Measurements from ENCODE around the gene SMYD3. TPM values are rescaled to one million over a fixed set of nuclear protein-coding genes. Genes with fewer than 3 reads are reported as not detected.

Gene SMYD3
- total and polyA plus RNA-seq, 9 of the 15 experiments (the other 6 are each of a cell fraction or from before 2014, with no cell fraction given): 128 to 440 (median 197) TPM

- TF ChIP-seq KDM4B (IDR thresholded peaks at IDR 0.05; ENCODE audit: borderline replicate concordance in 2 of 2, low read depth in 1 of 2) (no peak), TEAD4 (IDR thresholded peaks at IDR 0.05; ENCODE audit: low read length) (0 out of 2 replicates have a peak, but pooled peaks have one; percentile 14), TEAD4 (CRISPR knock-in tag; IDR thresholded peaks at IDR 0.05; ENCODE audit: borderline replicate concordance) (no peak), NFIX (CRISPR knock-in tag; IDR thresholded peaks at IDR 0.05; ENCODE audit: low read depth) (no peak), ZNF592 (IDR thresholded peaks at IDR 0.05) (peak; percentile 73), FOS (IDR thresholded peaks at IDR 0.05; ENCODE audit: extremely low read depth, insufficient read length) (no peak), SRSF3 (IDR thresholded peaks at IDR 0.05; ENCODE audit: insufficient read depth, low read length) (no peak), ZNF143 (CRISPR knock-in tag; IDR thresholded peaks at IDR 0.05) (no peak), CLOCK (CRISPR knock-in tag; IDR thresholded peaks at IDR 0.05; ENCODE audit: borderline replicate concordance) (no peak), ATF7 (IDR thresholded peaks at IDR 0.05) (peak; percentile 46; the same call in 1 of the 2 replicates), MBD1 (CRISPR knock-in tag; IDR thresholded peaks at IDR 0.05) (peak; percentile 73; the same call in 1 of the 2 replicates), KLF1 (tag; IDR thresholded peaks at IDR 0.05) (no peak), BCLAF1 (IDR thresholded peaks at IDR 0.05; ENCODE audit: borderline replicate concordance in 1 of 2, control insufficient read depth in 1 of 2, low read depth in 2 of 2, low read length in 1 of 2) (no peak)
Observed at GRCh38 chr1:246117066-246117791, 389.9 kb downstream of the SMYD3 start (continued).

All from K562 (cell line).